ENCODE data around the gene UHRF1.
"Not testable (repeated sequence)": the region's sequence is repeated elsewhere in the genome, so short reads cannot be mapped to it uniquely, and the experiment has no call there.

Gene UHRF1

DNA sequence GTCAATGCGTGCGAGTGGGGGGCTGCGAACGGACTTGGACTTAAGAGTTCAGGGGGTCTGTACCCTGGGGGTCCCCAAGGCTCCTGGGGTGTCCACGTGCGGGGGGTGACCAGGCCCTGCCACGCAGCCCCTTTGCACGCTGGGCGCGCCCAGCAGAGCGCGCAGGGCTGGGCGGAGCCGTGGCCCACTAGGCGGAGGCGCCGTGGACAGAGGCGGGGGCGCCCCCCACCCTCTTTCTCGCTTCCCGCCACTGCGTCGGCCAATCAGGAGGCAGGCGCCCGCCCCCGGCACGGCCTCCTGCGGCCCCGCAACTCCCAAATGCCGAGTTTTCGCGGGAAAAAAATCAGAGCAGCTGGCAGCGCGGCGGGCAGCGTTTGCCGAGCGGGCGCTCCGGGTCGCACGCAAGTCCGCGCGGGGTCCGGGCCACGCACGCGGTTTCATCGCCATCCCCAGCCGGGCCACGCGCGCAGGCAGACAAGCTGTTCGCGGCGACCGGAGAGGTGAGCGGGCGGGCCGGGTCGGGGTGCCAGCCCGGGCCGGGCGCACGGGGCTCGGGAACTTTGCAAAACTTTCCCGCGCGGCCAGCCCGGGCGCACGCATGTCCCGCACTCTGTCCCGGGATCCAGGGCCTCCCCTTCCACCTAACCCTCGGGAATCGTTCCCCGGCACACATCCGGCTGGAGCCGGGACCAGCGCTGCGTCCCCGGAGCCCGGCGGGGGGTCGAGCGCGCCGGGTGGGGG is at the start of gene UHRF1:
Gene UHRF1 (plus strand): TSS at position 346 of the 741 bp plus-strand sequence. CDS start 1,385 bp downstream, outside the sequence.
- Mint-ChIP-seq H3K36me3 (ENCODE audit: low read depth) (peaks cover 40% of the 10 kb centered on the region), H3K4me3 (peak within 1 kb of the TSS; percentile 93), H3K4me1 (peaks cover 47% of the 10 kb centered on the region), H3K27me3 (no peaks in the 10 kb centered on the region), H3K9me3 (no peaks in the 10 kb centered on the region), H3K27ac (peak within 1 kb of the TSS; percentile 88)
- ATAC-seq (peak; percentile 62), DNase-seq (peak; percentile 86)

DNA sequence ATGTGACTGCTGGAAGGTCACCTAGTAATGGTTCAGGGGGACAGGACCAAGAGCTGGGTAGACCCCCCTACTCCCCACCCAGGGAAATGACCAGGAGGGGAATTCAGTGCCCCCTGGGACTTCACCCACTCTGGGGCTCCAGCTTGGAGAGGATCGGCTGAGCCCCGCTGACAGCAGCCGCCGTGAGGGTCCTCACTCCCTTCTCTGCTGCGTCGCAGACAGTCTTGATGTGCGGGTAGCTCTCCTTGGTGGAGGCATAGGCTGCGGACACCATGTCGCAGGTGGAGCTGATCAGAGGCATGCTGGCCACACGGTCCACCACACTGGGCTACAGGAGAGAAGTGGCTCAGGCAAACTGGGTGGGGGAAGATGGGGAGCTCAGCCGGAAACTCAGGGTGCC is 49.6 kb upstream of the UHRF1 start:
- H3K27me3 Mint-ChIP-seq = no peaks in the 10 kb centered on the region
- H3K27ac Mint-ChIP-seq = no peak overlapping the region
- H3K4me1 Mint-ChIP-seq = peaks cover 2% of the 10 kb centered on the region
- DNase-seq = no peak
- H3K4me3 Mint-ChIP-seq = no peak overlapping the region
- no peaks in the 10 kb centered on the region for H3K9me3 Mint-ChIP-seq
- no peaks in the 10 kb centered on the region for H3K36me3 Mint-ChIP-seq (ENCODE audit: low read depth)
- no peak for ATAC-seq

DNA sequence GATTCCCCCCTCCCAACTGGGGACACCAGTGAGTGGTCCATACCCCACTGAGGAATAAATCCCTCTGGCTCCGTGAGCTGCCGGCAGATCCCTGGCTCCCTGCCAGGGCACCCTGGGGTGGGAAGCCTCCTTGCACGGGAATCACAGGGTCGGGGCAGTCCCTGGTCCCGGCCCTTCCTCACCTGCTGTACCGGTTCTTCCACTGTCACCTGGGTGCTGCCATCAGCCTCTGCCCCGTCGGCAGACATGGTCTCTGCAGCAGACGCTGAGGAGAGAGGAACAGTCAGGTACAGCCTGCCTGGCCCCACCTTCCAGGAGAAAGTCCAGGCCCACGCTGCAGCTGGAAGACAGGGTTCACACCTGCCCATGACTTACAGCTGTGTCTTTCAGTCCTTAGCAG is 48.2 kb upstream of the UHRF1 start:
- Mint-ChIP-seq H3K9me3 (no peaks in the 10 kb centered on the region), H3K4me1 (peaks cover 2% of the 10 kb centered on the region), H3K4me3 (no peak overlapping the region), H3K27me3 (no peaks in the 10 kb centered on the region), H3K36me3 (ENCODE audit: low read depth) (no peaks in the 10 kb centered on the region), H3K27ac (no peak overlapping the region)
- DNase-seq (no peak), ATAC-seq (no peak)

DNA sequence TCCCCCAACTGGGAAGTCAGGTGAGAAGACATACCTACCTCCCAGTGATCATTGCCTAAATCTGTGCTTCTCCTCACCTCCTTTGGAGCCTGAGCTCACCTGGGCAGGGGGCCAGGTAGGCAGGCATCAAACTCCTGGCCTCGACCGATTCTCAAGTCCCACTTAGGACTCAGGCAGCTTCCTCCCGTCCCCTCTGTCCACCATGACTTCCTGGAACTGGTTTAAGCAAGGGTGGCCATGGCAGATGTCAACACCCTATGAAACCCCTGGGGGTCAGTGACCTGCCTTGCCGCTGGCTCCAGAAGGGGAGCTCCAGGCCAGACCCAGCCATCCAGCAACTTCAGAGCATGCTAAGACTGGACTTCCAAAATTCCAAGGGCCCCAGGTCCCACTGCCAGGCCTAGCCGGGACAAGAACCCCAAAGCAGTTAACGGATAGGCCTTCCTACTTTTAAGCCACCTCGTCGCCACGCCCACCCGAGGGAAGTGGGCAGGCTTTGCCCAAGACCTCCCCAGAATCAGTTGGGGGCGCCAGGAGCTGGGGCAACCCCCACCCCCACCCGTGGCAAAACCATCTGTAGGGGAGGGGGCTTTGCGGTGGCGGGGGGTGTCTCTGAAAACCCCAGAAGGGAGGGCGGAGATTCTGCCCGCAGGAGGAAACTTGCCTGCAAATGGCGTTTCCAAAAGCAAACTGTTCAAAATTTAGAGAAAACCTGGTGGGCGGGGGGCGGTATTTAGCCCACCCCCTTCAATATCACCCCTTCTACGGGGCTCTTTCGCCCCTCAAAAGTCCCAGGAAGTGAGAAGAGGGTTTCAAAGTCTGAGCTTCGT is 42.5 kb upstream of the UHRF1 start:
- Mint-ChIP-seq H3K27ac (no peak overlapping the region), H3K36me3 (ENCODE audit: low read depth) (no peaks in the 10 kb centered on the region), H3K9me3 (no peaks in the 10 kb centered on the region), H3K4me1 (peaks cover 27% of the 10 kb centered on the region), H3K27me3 (peaks cover 2% of the 10 kb centered on the region), H3K4me3 (peak overlapping the region; percentile 77)
- no peak for ATAC-seq
- DNase-seq = peak; percentile 57

DNA sequence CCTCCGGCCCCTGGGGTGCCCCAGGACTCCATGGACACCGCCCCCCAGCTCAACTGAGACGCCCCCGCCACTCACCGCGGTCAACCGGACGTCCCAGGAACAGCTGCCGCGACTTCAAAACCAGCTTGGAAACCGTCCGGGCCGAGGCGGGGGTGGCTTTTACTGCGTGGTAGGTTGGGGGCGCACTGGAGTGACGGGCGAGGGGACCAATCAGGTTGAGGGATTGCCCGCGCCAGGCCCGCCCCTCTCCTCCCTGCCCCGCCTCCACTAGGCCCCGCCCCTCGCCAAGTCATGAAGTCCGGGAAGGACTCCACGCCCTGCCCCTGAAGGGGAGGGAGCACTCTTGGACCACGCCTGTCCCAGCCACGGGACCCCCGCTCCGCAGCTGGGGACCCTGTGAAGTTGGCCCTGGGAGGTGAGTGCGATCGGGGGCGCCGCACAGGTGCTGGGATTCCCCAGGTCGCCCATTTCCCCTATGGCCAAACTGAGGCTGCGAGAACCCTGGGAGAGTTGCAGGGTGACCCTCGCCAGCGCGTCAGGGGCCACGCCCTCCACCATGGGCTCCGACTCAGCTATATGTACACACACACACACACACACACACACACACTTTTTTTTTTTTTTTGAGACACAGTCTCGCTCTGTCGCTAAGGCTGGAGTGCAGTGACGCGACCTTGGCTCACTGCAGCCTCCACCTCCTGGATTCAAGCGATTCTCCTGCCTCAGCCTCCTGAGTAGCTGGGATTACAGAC is 41.6 kb upstream of the UHRF1 start, which contains the start of gene PLIN3:
Gene PLIN3 (minus strand): TSS at position 134 of the 752 bp plus-strand sequence. CDS start 6,273 bp downstream, outside the sequence.
- Mint-ChIP-seq H3K4me1 (peaks cover 27% of the 10 kb centered on the region), H3K27me3 (peaks cover 4% of the 10 kb centered on the region), H3K36me3 (ENCODE audit: low read depth) (no peaks in the 10 kb centered on the region), H3K4me3 (peak within 1 kb of the TSS; percentile 77), H3K27ac (no peak within 1 kb of the TSS), H3K9me3 (no peaks in the 10 kb centered on the region)
- peak; percentile 88 for ATAC-seq
- DNase-seq = peak; percentile 97

DNA sequence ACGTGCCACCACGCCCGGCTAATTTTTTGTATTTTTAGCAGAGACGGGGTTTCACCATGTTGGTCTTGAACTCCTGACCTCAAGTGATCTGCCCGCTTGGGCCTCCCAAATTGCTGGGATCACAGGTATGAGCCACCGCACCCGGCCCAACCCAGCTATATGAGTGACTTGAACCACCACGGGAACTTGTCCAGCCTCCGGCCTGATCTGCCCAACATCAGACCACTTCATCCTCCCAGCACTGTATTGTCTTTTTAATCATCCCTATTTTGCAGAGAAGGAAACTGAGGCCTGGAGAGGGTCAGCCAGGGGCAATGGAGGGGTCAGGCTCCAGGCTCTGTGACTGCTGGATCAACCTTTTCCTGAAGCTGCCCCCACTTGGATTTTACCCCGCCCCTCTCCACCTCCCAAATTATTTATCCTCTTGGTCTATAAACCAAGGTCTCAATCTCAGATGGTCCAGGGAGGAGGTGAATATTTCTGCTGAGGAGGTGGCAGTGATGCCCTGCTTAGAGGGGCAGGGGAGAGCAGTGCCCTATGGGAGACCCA is 40.9 kb upstream of the UHRF1 start:
- peak overlapping the region; percentile 77 for H3K4me3 Mint-ChIP-seq

DNA sequence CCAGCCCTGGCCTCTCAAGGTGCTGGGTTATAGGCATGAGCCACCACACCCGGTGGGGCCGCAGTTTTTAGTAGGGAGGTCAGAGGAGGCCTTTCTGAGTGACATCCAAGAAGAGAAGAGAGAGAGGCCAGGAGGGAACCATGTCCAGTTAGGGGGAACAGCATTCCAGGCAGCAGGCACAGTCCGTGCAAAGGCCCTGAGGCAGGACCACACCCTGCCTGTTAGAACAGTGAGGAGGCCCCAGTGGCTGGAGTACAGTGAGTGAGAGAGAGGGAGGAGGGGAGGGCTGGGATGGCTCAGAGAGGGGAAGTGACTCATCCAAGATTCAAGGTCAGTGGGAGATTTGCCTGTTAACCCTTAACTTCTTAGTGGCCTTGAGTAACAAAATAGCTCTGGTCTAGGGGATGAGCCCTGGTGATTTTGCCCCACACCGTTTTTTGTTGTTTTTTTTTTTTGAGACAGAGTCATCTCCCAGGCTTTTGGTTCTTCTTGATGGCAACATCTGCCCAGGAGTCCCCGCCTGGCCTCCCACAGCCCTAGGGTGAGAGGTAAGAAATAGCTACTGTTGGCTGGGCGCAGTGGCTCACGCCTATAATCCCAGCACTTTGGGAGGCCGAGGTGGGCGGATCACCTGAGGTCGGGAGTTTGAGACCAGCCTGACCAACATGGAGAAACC is 39.1 kb upstream of the UHRF1 start:
- Mint-ChIP-seq H3K27ac (no peak overlapping the region), H3K4me3 (no peak overlapping the region), H3K9me3 (no peaks in the 10 kb centered on the region), H3K36me3 (ENCODE audit: low read depth) (no peaks in the 10 kb centered on the region), H3K27me3 (peaks cover 5% of the 10 kb centered on the region), H3K4me1 (peaks cover 25% of the 10 kb centered on the region)
- DNase-seq (peak; percentile 42), ATAC-seq (peak; percentile 59)

More for the DNA sequence above, 40.9 kb upstream of the UHRF1 start:
- peaks cover 27% of the 10 kb centered on the region for H3K4me1 Mint-ChIP-seq
- H3K27ac Mint-ChIP-seq = no peak overlapping the region
- no peaks in the 10 kb centered on the region for H3K9me3 Mint-ChIP-seq
- no peak for ATAC-seq
- DNase-seq = no peak
- peaks cover 5% of the 10 kb centered on the region for H3K27me3 Mint-ChIP-seq
- H3K36me3 Mint-ChIP-seq (ENCODE audit: low read depth) = no peaks in the 10 kb centered on the region

DNA sequence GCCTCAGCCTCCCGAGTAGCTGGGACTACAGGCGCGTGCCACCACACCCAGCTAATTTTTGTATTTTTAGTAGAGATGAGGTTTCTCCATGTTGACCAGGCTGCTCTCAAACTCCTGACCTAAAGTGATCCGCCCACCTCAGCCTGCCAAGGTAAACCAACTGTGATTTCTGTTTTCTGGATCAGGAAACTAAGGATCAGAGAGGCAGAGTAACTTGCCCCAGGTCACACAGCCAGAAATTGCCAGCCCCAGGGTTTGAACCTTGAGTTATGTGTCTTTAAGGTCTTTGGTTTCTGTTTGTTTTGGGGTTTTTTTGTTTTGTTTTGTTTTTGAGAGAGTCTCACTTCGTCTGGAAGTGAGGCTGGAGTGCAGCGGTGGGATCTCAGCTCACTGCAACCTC is 37.6 kb upstream of the UHRF1 start:
- no peaks in the 10 kb centered on the region for H3K9me3 Mint-ChIP-seq
- peaks cover 22% of the 10 kb centered on the region for H3K4me1 Mint-ChIP-seq
- H3K27ac Mint-ChIP-seq = no peak overlapping the region
- H3K27me3 Mint-ChIP-seq = peaks cover 5% of the 10 kb centered on the region
- ATAC-seq = no peak
- no peak for DNase-seq
- no peak overlapping the region for H3K4me3 Mint-ChIP-seq
- H3K36me3 Mint-ChIP-seq (ENCODE audit: low read depth) = no peaks in the 10 kb centered on the region

DNA sequence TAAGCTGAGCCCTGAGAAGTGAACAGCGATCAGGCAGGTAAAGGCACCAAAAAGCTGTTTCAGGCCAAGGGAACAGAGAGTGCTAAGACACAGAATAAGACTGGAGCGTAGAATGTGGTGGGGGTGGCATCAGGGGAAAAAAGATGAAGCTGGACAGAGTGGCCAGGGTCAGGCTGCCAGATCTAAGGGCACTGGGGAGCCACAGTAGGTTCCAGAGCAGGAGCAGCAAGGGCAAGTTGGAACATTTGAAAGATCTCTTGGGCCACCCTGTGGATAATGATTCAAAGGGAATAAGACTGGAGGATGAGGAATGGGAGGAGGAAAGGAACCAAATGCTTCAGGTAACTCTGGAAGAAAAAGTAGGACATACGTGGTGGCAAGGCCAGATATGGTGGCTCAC is 35.4 kb upstream of the UHRF1 start:
- ATAC-seq (no peak), DNase-seq (no peak)
- H3K36me3 Mint-ChIP-seq (ENCODE audit: low read depth) = no peaks in the 10 kb centered on the region
- peaks cover 15% of the 10 kb centered on the region for H3K4me1 Mint-ChIP-seq
- no peak overlapping the region for H3K27ac Mint-ChIP-seq
- H3K27me3 Mint-ChIP-seq = peaks cover 5% of the 10 kb centered on the region
- H3K9me3 Mint-ChIP-seq = no peaks in the 10 kb centered on the region
- H3K4me3 Mint-ChIP-seq = no peak overlapping the region

DNA sequence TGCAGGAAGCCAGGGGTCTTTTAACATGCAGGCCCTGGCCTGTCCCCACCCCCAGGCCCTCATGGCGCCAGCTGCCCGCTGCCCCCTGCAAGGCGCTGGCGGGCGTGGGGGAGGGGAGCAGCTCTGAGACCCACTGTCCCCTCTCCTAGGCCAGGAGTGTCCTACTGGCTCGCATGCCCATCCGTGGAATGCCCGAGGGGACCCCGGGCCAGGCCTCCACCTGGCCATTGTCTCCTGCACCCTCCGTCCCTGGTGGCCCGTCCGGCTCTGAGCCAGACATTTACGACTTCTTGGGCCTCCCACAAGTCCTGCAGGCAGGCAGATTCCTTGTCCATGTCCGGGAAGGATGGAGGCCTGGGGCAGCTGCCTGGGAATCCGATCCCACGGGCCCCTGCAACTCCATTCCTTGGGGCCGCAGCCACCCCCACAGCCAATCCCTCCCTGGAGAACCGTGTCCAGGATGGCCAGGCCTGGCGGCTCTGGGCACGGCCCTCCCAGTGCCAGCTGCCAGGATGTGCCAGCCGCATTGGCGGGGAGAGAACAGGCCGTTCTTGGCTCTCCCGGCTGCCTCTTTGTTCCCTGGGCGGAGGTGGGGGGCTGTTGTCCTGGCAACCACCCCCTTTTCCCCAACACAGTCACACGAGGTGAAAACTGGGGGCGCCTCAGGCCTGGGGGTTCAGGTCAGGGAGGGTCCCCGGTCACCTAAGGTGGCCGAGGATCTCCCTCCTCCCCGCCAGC is 31.4 kb upstream of the UHRF1 start:
- Mint-ChIP-seq H3K27ac (no peak overlapping the region), H3K9me3 (no peaks in the 10 kb centered on the region), H3K4me3 (no peak overlapping the region), H3K36me3 (ENCODE audit: low read depth) (no peaks in the 10 kb centered on the region), H3K4me1 (peaks cover 9% of the 10 kb centered on the region), H3K27me3 (no peaks in the 10 kb centered on the region)
- ATAC-seq = no peak
- peak; percentile 13 for DNase-seq

DNA sequence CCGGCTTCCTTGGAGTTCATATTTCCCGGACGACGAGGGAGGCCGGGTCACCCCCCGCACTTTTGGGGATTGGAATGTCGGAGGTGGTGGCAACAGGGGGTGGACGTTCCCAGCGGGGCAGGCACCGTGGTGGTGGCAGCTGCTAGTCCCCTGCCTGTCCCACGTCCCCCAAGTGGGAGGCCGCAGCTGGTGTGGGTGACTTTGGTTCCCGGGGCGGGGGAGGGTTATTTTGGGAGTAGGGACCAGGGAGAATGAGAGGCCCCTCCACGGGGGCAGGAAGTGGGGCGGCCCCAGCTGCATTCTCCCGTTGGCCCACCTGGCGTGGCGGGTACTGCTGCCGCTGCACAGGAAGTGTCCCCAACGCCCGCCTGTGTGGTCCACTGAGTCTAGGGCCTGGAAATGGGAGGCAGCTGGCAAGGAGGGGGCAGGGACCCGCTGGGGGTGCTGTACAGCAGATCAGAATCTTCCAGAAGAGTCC is 30.8 kb upstream of the UHRF1 start:
- DNase-seq = peak; percentile 24

DNA sequence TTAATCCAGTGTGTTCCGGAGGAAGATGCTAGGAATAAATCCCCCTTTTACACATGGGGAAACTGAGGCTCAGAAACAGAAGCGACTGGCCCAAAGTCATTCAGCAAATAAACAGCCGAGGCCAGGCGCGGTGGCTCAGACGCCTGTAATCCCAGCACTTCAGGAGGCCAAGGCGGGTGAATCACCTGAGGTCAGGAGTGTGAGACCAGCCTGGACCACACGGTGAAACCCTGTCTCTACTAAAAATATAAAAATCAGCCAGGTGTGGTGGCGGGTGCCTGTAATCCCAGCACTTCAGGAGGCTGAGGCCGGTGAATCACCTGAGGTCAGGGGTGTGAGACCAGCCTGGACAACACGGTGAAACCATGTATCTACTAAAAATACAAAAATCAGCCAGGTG is 30.3 kb upstream of the UHRF1 start:
- Mint-ChIP-seq H3K4me1 (peaks cover 9% of the 10 kb centered on the region), H3K27ac (peak overlapping the region; percentile 42), H3K36me3 (ENCODE audit: low read depth) (no peaks in the 10 kb centered on the region), H3K4me3 (peak overlapping the region; percentile 24), H3K9me3 (no peaks in the 10 kb centered on the region), H3K27me3 (no peaks in the 10 kb centered on the region)
- DNase-seq (no peak), ATAC-seq (no peak)

More for the DNA sequence above, 30.8 kb upstream of the UHRF1 start:
- peak overlapping the region; percentile 42 for H3K27ac Mint-ChIP-seq
- peaks cover 9% of the 10 kb centered on the region for H3K4me1 Mint-ChIP-seq
- peak; percentile 49 for ATAC-seq
- H3K9me3 Mint-ChIP-seq = no peaks in the 10 kb centered on the region
- H3K27me3 Mint-ChIP-seq = no peaks in the 10 kb centered on the region
- H3K4me3 Mint-ChIP-seq = peak overlapping the region; percentile 24
- no peaks in the 10 kb centered on the region for H3K36me3 Mint-ChIP-seq (ENCODE audit: low read depth)

DNA sequence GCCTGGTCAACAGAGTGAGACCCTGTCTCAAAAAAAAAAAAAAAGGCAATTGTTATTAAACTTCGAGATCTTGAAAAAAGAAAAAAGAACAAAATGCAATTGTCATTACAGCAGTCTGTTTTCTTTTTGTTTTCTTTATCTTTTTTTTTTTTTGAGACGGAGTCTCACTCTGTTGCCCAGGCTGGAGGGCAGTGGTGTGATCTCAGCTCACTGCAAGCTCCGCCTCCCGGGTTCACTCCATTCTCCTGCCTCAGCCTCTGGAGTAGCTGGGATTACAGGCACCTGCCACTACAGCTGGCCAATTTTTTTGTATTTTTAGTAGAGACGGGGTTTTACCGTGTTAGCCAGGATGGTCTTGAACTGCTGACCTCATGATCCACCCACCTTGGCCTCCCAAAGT is 26.4 kb upstream of the UHRF1 start:
- H3K9me3 Mint-ChIP-seq; H3K4me3 Mint-ChIP-seq; ATAC-seq; H3K36me3 Mint-ChIP-seq (ENCODE audit: low read depth); H3K27ac Mint-ChIP-seq; DNase-seq; H3K27me3 Mint-ChIP-seq; H3K4me1 Mint-ChIP-seq: not testable (repeated sequence)

Measured in activated naive CD8-positive, alpha-beta T cell treated with anti-CD3 and anti-CD28 coated beads, Interleukin-2, amount 50 U/mL, for 24 hours (primary cell).